HFF-Myc (cell line): ENCODE data around the gene RPS14.
A peak's percentile ranks its signal among the peaks of the same experiment; 100 is the strongest.

Experiments
- DNase-seq: peaks from one replicate; pipeline ENCODE4 v3.0.0-alpha.2; 2011; ENCODE audit warnings: low read depth; ENCODE audit errors: extremely low read depth
- H3K4me3 ChIP-seq: replicated peaks from 2 replicates; pipeline ENCODE4 v1.5.1; 2011; ENCODE audit warnings: low read depth, mild to moderate bottlenecking, control low read depth, low read length
- CTCF ChIP-seq: IDR thresholded peaks from 2 replicates; pipeline ENCODE4 v1.5.1; 2012; ENCODE audit warnings: mild to moderate bottlenecking, low read depth, low read length, control low read depth; ENCODE audit errors: missing control alignments

RPS14 gene

GRCh38 chr5:150409638-150410523, 39.7 kb downstream of the RPS14 start:
- no peak for TF ChIP-seq CTCF
- peak; percentile 80 for DNase-seq
- no peak overlapping the region for H3K4me3 ChIP-seq

GRCh38 chr5:150408231-150408943, 41.2 kb downstream of the RPS14 start:
- no peak for TF ChIP-seq CTCF
- H3K4me3 ChIP-seq, result no peak overlapping the region
- no peak for DNase-seq

- TF ChIP-seq CTCF, result no peak
- no peak overlapping the region for H3K4me3 ChIP-seq
- no peak for DNase-seq
Measured at GRCh38 chr5:150407096-150407720, 42.3 kb downstream of the RPS14 start.

- no peak for DNase-seq
- no peak for TF ChIP-seq CTCF
- H3K4me3 ChIP-seq, result no peak overlapping the region
Measured at GRCh38 chr5:150406723-150407095, 42.8 kb downstream of the RPS14 start.

- H3K4me3 ChIP-seq, result no peak overlapping the region
- TF ChIP-seq CTCF, result no peak
- DNase-seq, result no peak
Measured at GRCh38 chr5:150406103-150406722, 43.3 kb downstream of the RPS14 start.

GRCh38 chr5:150404941-150405816, 44.4 kb downstream of the RPS14 start:
- no peak for DNase-seq
- no peak overlapping the region for H3K4me3 ChIP-seq
- no peak for TF ChIP-seq CTCF
